HG03066 (cell line): ENCODE measurements around the gene ARSG.
"Not testable (repeated sequence)": the region's sequence is repeated elsewhere in the genome, so short reads cannot be mapped to it uniquely, and the experiment has no call there.

Experiments used
- ATAC-seq: cut with Tn5 transposase; IDR thresholded peaks from one replicate; pipeline ENCODE4 v1.9.1; 2021; ENCODE audit warnings: low read depth; ENCODE audit not compliant: unreplicated experiment

Gene ARSG

DNA sequence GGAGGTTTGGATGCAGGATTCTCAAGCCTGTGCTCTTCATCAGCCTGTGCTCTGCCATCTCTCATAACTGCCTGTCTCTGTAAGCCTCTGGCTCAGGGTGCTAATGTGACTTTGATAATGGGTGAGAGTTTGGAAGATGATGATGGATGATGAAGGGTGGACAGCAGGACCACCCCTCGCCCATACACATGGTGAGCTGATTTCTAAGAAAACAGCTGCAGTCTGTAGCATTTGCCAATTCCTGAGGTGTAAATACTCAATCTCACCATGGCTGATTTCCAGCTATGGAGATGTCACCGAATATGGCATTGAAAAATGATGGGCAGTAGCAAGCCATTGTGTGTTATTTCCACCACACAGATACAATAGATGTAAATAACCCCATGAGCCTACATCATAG, 74.2 kb downstream of the ARSG start:
- no peak for ATAC-seq

DNA sequence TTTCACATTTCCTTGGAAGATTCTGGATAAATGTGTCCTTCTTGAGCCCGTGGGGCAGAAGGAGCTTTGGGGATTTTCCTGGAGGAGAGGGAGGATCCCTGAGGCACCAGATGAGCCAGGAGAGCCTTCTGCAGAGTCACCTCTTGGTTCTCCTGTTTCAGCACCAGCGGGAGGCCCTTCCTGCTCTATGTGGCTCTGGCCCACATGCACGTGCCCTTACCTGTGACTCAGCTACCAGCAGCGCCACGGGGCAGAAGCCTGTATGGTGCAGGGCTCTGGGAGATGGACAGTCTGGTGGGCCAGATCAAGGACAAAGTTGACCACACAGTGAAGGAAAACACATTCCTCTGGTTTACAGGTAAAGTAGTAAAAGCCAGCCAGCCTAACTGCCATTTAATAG, 77.1 kb downstream of the ARSG start:
- no peak for ATAC-seq

DNA sequence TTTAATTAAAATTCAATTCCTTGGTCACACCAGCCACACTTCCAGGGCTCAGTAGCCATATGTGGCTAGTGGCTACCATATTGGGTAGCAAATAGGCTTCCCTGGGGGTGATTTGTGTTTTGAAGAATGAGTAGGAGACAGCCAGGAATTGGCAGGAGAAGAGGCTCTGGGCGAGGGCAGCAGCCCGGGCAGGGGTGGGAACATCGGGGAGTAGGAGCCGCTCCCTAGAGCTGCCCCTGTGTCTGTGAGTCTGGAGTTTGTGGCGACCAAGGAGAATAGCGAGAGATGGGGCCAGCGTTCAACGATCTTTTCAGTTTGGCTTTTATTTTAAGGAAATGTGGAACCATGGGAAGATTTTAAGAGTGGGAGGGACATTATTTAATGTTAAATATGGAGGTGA, 84.3 kb downstream of the ARSG start:
- no peak for ATAC-seq

DNA sequence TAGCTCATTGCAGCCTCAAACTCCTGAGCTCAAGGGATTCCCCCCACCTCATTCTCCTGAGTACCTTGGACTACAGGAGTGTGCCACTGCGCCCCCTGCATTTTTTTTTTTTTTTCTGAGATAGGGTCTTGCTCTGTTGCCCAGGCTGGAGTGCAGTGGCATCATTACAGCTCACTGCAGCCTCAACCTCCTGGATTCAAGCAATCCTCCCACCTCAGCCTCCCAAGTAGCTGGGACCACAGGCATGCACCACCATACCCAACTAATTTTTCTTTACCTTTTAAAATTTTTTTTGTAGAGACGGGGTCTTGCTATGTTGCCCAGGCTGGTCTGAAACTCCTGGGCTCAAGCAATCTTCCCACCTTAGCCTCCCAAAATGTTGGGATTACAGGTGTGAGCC, 84.9 kb downstream of the ARSG start:
- ATAC-seq, result not testable (repeated sequence)

DNA sequence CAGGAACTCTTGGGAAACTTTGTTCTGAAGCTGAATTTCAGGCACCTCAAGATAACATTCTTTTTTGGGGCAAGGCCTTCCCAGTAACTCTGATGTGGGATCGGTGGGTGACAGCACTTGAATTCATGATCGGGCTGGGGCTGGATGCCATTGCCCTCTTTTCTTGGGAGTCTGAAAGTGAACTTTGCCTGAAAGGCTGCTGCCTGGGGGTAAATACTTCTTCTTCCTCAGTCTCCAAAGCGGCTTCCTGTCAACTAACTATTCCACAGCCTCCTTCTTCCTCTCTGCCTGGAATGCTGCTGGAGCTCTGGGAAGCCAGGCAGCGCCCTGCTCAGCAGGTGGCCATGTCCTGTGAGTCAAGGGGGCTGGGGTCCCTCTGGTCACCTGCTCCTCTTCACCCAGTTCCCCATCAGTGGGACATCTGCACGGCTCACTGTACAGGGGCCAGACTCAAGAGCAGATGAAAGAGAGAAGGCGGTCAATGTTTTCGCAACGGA, 86.5 kb downstream of the ARSG start:
- no peak for ATAC-seq

DNA sequence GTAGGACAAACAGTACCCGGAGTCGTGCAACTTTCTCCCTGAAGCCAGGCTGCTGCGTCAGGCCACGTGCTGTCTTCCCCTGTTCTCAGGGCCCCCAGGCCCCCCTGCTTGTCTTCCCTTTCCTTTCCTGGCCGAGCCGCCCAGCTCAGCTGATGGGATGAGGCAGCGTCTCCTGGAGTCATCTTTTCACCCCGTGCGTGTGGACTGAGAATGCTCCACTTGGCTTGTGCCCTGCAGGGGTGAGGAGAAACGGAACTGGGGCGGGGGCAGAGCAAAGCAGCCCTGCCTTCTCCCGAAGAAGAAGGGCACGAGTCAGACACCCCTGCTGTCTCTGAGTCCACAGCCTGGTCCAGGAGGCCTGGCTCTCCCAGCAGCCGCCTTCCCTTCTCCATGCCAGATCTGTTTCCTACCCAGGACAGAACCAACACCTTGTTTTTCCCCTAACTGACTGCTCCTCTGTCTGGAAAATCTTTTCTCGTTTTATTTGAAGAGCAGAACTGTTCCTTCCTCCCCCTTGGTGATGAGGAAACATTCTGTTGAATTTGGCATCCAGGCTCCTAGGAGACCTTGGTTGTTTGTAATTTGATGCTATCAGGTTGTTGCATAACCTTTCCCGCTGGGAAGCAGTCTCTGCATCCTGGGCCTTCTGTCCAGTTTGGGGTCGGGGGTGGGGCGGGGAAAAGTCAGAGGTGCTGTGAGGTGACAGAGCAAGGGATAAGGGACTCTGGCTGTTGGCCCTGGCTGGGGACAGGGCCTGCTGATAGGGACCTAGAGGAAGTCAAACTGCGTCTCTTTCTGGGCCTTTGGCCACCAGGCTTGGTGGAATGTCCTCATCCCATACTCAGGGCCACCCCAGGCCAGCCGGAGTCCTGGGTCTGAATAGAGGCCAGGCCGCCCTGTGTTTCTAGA, 87.2 kb downstream of the ARSG start:
- no peak for ATAC-seq

DNA sequence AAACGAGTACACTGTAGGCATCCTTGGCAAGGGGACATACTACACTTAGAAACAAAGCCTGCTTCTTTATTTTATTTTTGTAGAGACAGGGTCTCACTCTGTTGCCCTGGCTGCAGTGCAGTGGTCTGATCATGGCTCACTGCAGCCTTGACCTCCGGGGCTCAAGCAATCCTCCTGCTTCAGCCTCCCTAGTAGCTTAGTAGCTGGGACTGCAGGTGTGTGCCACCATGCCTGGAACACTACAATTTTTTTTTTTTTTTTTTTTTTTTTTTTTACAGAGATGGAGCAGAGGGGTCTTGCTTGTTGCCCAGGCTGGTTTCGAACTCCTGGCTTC, 87.8 kb downstream of the ARSG start:
- ATAC-seq, result no peak

DNA sequence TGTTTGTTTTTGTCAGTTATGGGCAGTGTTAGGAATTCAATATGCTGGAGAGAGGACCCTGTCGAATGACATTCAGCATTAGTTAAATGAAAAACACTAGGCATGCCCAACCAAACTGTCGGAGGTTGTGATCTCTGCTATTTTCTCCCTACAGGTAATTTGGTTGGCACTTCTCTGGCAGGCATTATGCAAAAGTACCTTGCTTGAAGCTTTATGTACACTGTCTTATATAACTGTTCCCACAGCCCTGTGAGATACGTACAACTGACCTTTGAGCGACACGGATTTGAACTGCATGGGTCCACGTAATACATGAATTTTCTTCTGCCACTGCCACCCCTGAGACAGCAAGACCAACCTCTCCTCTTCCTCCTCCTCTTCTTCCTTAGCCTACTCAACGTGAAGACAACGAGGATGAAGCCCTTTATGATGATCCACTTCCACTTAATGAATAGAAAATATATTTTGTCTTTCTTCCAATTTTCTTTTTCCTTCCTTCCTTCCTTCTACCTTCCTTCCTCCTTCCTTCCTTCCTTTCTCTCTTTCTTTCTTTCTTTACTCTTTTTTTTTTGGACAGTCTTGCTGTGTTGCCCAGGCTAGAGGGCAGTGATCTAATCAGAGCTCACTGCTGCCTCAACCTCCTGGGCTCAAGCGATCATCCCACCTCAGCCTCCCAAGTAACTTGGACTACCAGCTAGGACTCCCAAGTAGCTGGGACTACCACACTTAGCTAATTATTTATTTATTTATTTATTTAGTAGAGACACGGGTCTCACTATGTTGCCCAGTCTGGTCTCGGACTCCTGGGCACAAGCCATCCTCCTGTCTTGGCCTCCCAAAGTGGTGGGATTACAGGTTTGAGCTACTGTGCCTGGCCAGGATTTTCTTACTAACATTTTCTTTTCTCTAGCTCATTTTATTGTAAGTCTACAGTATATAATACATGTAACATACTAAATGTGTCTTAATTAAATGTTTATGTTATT, 88.7 kb downstream of the ARSG start:
- no peak for ATAC-seq

DNA sequence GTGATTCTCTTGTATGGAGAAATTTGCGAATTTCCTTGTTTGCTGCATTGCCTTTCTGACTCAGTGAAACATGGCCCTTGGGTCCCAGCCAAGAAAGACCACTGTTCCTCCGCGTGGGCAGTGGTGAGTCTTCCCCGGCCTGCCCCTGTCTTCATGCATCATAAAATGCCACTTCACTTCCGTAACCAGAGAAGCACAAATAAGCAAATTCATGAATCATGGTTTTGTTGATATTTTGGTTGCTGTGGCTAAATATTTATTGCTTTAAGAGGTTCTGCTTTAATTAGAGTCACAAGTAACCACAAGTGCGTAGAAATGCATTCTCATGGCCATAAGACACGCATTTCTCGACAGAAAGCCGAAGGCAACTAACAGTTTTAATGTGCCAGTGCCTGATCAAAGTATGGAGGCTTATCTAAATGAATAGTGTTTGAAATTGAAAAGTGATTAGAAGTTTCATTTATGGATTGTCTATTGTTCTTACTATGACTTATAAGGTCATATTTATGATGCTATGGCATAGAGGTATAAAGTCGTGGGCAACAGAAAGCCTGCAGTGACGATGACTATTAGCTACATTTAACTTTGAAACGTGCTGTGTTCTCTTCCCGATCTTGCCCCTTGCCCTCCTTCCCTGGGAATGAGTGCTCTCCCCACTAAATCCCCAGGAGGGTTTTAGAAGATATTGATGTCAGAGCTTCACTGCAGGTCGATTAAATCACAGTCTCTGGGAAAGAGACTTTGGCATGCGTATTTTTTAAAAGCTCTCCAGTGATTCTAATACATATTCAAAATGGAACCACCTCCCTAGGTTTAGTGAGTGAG, 90.0 kb downstream of the ARSG start:
- no peak for ATAC-seq

DNA sequence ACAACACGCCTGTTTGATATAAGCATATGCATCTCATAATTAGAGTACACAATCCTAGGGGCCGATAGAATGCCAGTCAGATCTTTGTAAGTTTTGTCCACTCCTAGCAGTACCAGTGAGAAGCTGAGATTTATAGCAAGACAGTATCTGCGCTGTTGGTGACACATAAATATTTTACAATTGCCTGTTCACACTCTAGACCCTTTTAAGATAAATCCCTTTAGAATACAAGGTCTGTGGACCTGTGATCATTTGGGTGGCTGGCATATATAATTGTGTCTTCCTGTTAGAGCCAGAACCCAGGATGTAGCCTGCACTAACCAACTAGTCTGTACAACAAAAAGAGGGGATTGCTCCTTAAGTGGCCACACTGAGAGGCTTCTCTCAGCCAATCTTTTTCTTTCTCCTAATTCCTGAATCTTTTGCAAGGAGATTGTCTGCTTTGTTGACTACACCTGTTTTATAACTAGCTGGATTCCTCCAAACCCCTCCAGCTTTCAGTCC, 91.3 kb downstream of the ARSG start:
- no peak for ATAC-seq

DNA sequence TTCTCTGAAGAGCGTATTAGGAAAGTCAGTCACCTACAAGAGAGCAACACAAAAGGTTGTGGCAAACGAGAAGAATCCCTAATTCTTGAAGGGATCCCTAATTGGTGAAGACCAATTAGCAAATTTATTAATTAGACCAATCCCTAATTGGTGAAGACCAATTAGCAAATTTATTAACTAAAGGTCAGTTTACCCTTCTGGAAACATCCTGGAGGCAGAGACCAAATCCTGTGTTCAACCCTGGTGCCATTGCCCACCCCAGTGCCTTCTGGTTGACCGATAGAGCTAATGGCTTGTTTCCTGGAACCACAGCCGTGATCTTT, 91.8 kb downstream of the ARSG start:
- no peak for ATAC-seq

DNA sequence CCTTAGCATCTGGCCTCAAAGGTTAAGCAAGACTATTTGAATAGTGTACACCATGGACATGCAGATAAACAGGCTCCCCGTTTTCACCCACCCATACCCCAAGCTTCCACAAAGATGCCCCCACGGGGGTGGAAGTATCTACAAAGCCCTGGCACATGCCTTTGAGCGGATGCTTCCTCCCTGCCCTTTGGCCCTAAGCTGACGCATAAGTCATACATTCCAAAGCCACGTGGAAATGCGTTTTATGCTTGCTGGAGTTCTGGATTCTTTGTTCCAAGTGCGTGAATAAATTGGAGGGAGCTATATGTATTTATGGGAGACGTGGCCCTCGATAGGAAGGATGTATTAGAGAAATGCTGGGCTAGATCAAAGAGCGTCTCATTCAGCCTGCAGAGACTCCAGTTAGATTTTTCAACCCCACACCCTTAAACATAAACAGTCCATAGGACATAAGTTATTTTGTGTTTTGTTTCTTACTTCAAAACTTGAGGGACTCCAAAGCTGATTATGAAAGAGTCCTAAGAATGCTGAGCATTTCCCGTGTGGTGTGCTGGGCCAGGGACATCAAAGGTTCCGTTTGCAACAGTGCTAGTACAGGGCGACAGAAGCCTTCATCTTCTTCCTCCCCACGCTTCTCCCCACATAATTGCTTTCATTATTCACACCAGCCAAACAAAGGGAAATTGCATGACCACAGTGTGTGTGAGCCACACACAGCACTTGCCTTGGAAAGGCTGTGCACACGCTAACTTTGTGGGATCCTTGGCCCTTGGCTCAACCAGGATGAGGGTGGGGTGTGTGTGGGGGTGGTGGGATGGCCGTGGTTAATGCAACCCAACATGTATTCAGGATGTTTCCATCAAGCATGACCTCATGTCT, 92.4 kb downstream of the ARSG start:
- no peak for ATAC-seq

DNA sequence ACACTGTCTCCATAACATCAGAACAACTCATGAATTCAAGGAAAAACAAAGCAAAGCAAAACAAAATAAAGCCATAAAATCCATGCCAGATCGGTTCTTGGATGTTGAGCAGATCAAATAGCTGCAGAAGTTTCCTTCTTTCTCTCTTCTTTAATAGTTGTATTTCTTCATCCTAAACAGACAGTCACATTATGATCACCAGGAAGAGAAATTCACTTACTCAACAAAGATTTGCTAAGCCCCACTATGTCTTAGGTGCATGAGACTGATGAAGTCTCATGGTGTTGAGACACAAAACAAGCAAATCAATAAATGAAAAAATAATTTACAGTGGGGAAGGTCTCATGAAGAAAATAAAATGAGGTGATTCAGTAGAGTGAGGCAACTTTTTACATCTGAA, 93.2 kb downstream of the ARSG start:
- no peak for ATAC-seq

DNA sequence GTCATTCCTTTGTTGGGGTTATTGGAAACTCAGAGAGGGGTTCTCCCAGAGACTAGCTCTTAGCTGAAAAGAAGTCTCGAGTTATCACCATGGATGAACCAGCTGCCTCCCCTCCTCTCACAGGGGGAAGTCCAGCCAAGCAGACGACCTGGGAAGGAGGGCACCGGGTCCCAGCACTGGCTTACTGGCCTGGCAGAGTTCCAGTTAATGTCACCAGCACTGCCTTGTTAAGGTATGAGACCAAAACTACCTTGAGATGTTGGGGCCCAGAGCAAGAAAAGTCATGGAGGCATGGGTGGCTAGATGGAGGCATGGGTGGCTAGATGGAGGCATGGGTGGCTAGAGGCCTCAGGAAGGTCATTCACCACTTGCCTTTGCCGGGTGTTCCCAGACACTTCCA, 93.6 kb downstream of the ARSG start:
- no peak for ATAC-seq

DNA sequence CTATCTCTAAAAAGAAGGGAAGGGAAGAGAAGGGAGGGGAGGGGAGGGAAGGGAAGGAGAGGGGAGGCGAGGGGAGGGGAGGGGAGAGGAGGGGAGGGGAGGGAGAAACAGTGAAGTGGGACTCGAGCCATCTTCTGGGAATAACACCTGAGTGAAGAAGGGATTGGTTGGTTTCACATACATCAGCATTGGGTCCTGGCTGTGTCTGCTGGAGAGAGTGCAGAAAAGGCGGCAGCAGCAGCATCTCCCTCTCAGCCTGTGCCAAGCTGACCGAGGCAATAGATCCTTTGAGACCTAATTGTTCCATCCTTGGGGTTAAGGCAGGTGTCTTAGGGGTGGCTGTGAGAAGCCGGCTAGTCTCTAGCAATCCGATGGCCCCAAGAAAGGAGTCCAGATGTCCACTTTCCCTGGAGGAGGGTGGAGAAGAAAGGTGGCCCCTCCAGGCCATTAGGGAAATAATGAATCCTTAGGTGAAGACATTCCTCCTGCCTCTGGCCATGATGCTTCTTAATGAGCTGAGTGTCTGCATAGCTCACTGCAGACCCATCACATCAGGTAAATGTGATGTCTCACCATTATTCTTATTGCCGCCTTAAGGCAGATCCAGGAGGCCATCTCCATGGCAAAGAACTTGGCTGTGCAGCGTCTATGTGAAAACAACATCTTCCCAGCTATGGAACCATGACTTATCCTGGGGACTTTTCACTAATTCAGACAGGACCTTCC, 94.4 kb downstream of the ARSG start:
- no peak for ATAC-seq

DNA sequence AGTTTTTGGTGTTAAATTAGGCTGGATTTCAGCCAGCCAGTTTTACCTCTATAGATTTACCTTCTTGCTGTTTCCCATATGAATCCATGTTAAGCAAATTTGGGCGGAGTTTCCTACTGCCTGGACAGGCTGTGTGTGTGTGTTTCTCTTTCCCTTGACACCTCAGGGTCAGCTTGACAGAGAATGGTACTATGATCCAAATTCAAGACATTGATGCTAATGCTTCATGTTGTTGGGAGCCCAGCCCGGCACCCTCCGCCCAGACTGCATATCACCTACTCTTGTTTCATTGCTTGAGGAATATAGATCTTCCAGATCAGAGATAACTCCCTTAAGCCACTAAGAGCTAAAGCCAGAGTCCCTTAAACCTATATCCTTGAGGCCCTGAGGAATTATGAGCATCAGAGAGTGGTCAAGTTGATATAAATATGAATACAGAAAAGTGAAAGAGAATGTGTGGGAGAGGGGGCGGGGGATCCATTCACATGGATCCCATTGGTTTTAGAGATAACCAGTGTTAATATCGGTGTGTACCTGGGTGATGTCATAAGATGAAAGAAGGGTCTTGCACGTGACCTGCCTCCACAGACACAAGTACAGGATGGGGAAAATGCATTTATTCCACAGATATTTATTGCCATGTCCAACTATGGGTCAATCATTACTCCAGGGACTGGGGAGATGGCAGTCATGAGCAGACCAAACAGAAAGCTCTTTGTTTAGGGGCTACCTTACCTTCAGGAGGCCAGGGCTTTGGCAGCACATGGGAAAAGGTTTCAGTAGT, 96.3 kb downstream of the ARSG start:
- ATAC-seq, result no peak

DNA sequence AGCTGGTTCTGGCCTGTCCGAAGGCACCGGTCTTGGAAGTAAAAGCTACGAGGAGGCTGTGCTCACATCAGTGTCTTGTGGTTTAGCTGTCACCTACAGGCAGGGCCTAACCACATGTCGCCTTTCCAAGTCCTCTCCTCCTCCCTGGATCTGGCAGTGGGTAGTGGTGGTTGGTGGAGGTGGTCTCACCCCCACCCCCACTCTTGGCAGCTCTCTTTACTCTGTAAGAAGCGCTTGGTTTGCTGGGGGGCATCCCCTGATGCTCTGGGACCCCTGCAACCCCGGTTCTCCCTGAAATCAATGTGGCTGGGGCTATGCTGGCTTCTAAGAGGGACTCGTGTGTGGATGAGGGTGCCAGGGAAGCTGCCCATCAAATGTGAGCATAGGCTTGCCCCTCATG, 97.7 kb downstream of the ARSG start:
- ATAC-seq, result no peak

DNA sequence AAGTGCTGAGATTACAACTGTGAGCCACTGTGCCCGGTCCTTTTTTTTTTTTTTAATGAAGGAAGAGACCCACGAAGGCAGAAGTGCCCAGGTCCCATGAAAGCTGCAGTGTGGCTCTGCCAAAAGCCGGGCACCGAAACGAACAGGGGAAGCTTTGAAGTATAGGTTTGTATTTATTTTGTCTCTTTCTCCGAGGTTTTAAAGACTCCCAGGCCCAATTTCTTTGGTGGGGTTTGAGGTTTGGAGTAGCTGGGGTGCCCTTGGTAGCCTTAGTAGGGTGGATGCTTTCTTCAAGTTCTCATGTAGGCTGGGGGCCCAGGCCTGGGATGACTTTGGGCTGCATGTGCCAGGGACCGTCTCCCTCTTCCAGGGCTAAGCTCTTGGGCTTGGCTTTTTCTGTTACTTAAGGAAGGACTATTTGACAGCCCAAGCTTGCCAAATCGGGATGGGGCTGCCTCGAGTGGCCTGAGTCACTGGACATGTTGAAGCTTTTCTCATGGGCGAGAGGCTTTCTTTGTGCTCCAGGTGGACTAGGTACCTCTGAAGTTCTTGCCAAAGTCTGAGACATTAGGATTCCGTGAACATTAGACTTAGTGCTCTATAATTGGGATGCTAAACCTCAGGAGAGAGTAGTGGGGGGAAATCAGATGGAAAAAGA, 99.7 kb downstream of the ARSG start:
- no peak for ATAC-seq
